Activated effector memory CD4-positive, alpha-beta T cell treated with anti-CD3 and anti-CD28 coated beads, Interleukin-2, amount 50 U/mL, for 16 hours (primary cell): ENCODE results near the gene KIAA0513.
"Not testable (repeated sequence)": the region's sequence is repeated elsewhere in the genome, so short reads cannot be mapped to it uniquely, and the experiment has no call there.

Source experiments
- DNase-seq: peaks from one replicate; pipeline ENCODE4 v3.0.0-alpha.2; 2020

Gene KIAA0513

DNA sequence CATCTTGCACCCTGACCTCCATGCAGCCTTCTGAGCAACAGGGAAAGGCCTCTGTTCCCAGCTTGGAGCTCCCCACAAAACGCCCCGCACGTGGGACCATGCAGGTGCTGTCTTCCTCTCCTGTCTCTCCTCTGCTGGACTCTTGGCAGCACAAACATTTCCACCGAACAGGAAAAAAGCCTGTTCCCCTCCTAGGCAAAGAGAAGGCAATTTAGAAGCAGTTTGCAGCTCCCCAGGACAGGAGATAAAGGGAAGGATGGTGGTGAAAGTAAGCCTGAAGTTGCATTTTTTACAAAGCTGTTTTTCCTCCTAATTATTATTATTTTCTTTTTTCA lies 92.4 kb downstream of the KIAA0513 start:
- no peak for DNase-seq

GRCh38 chr16:85123441-85123840 lies 95.8 kb downstream of the KIAA0513 start:
- DNase-seq = not testable (repeated sequence)

DNA sequence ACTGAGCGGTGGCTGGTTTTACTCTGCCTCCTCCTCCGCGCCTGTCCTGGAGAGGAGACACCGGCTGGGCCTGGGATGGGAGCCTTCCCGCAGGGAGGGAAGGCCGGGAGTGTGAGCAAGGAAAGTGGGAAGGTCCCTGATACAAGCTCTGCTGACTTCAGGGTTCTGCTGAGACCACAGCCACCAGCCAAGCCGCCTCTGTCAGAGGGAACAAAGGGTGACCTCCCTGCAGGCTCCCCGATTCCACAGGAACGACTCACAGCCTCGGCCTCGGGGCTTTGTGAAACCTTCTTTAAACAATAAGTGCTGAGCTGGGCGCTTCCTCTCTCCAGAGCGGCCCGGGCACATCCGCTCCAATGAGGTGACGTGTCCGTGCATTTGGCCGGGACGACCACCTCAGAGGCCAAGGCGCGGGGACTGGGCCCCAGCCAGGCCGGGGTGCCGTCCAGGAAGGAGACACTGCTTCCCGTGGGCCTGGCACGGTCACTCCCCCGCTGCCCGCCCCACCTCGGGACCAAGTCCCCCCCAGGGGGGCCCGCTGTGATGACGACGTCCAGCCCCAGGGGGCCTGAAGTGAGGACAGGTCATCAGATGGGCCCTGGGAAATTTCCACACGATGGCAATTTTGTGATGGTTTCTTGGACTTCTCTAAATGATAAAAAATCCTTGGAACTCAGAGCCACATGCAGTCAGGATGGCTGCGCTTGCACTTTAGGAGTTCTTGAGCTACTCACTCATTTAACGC lies 96.5 kb downstream of the KIAA0513 start:
- no peak for DNase-seq

- no peak for DNase-seq
Observed at GRCh38 chr16:85124636-85125346, 97.2 kb downstream of the KIAA0513 start.

DNA sequence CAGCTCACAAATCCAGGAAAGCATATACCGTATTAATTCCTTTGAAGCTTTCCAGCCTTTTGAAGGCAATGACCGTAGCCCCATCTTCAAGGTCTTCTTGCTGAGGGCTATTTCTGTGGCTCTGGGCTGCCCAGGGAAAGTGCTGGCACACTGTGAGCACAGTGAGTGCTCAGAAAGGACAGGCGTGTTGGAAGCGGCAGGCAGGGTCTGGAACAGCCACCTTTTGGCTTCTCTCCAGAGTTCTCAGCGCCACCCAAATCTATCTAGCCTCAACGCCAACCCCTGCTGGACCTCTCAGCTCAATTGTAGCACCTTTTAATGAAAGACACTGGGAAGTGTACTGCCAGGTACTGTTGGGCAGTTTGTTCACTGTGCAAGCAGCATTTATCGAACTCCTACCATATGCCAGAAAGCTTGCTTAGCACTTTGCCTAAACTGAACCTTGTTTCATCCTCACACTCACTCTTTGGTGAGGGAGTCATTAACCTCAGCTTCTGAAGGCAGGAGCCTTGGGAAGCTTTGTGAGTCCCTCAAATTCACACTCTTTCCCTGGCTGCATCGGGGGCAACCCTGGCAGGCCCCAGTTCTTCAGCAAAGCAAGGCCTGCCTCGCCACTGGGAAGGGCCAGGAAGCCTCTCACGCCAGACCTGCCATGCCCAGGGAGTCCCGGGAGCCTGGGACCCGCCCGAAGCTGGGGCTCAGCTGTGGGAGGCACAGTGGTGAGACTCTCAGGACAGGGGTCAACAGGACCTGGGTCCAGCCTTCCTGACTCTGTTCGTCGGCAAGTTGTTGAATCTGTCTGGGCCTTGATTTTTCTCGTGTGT lies 98.2 kb downstream of the KIAA0513 start:
- no peak for DNase-seq

DNA sequence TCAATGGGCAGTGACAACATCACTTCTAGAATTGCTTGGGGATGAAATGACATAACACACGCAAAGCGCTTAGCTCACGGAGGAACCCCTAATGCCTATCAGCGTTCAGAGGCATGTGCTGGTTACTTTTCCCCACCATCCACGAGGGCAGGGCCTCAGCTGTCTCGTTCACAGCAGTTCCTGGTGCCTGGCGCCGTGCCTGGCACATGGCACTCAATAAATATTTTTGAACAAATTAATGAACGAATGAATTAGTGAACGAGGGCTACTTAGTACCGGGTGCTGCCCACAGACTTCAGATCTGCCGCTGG lies 98.8 kb downstream of the KIAA0513 start:
- DNase-seq = no peak

- DNase-seq = no peak
Observed at GRCh38 chr16:85126705-85127378, 99.2 kb downstream of the KIAA0513 start.

DNA sequence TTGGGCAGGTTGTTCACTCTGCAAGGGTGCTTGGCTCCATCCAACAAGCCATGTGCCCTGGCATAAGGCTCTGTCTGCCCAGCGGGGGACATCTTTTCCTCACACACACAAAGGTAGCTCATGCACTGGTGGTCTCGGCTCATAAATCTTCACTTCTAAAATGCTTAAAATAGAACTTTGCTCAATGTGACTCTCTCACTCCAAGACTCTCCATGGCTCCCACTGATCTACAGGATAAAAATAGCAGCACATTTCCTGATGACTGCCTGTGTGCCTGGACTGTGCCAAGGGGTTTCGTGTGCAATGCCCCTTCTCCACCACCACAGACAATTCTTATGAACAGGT lies 99.8 kb downstream of the KIAA0513 start:
- DNase-seq = no peak

DNA sequence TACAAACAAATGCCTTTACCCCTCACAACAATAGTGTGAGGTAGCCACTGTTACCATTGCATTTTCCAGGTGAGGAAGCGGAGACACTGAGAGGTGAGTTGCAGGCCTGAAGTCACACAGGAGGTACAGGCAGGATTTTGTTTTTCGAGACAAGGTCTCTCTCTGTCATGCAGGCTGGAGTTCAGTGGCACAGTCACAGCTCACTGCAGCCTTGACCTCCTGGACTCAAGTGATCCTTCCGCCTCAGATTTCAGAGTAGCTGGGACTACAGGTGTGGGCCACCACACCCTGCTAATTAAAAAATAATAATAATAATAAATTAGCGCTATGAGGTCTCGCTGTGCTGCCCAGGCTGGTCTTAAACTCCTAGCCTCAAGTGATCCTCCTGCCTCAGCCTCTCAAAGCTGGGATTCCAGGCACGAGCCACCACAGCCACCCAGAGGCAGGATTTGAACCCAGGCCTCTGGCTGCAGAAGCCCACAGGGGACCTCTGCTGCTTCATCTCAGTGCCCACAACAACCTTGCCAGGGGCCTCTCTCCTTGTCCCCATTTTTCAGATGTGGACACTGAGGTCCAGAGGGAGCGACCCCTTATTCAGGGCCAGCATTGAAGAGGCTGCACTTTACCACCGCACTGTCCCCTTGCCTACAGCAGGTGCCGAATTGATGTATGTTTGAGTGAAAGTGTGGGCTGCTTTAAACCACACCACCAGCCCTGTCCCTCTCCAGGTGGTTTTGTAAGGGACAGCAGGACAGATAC lies 100.7 kb downstream of the KIAA0513 start:
- DNase-seq = no peak

DNA sequence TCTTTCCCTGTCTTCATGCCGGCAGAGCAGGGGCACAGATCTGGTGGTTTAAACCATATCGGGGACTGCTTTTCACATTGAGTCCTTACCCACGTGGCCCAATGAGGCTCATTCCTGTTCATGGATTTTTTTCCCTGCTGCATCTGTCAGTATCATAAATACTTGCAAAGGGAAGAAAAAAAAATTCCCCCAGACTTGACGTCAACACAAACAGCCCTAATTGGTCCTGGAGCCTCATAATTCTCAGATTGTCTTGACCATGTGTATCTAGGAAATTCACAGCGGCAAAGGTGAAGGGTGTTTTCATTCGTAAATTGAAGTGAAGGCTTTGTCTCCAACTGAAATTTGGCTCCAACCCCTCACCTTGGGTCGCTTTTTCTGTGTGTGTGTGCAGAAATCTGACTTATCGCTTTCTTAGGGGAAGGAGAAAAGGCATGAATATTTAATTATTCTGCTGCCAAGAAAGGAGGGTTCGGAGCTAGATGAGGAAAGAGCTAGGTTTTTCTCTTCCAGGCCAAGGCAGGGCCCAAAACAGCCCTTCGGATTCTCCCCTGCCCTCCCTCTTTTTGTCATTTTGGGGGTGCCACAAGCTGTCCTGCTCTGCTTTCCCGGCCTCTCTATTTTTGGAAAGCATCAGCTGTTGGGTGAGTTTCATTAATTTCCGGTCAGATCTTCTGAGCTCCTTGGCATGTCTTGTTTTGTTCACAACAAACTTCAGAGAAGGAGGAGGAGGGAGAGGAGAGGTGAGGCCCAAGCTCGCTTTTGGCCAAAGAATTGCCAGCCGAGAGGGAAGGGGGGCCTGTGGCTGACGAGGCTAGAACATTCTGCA lies 102.5 kb downstream of the KIAA0513 start:
- DNase-seq = no peak

DNA sequence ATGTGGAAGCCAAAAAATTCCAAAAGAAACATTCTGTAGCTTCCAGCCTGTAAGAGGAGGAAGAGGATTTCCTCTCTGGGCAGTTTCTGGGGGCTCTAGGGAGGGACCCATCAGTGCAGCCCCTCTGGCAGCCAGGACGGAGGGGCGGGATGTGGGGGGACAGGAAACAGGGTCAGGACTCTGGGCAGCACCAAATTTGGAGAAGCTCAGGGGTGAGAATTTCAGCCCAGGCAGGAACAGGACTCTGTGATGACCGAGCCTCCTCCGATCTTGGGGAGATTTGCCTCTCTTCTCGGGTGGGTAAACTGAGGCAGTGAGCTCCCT lies 103.1 kb downstream of the KIAA0513 start:
- DNase-seq = no peak

DNA sequence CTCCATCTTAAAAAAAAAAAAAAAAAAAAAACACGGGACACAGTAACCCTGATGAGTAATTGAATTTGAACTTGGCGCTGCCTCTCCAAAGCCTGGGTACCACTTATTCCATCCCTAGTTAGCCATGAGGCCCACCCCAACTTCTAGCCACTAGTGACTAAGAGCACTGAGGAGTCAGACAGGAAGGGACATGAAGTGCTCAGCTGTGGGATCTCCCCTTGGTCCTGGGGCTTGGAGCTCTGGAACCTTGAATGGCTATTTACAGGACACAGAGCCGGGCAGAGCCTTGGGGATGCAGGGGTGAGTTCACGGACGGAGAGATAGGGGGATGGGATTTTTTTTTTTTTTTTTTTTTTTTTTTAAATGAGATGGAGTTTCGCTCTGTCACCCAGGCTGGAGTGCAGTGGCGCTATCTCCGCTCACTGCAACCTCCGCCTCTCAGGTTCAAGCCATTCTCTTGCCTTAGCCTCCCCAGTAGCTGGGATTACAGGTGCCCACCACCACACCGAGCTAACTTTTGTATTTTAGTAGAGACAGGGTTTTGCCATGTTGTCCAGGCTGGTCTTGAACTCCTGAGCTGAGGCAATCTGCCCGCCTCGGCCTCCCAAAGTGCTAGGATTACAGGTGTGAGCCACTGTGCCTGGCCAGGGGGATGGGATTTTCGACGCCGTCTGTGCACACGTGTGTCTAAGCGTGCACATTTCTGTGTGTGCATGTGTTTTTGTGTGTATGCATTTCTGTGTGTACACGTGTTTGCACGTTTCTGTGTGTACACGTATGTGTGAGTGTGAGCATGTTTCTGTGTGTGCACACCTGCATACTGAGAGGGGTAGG lies 105.1 kb downstream of the KIAA0513 start:
- DNase-seq = no peak

- no peak for DNase-seq
Observed at GRCh38 chr16:85133290-85133599, 105.7 kb downstream of the KIAA0513 start.

GRCh38 chr16:85134076-85134788 lies 106.6 kb downstream of the KIAA0513 start:
- no peak for DNase-seq

- no peak for DNase-seq
Observed at GRCh38 chr16:85134789-85135142, 107.2 kb downstream of the KIAA0513 start.

- DNase-seq = no peak
Observed at GRCh38 chr16:85136213-85136701, 108.7 kb downstream of the KIAA0513 start.

DNA sequence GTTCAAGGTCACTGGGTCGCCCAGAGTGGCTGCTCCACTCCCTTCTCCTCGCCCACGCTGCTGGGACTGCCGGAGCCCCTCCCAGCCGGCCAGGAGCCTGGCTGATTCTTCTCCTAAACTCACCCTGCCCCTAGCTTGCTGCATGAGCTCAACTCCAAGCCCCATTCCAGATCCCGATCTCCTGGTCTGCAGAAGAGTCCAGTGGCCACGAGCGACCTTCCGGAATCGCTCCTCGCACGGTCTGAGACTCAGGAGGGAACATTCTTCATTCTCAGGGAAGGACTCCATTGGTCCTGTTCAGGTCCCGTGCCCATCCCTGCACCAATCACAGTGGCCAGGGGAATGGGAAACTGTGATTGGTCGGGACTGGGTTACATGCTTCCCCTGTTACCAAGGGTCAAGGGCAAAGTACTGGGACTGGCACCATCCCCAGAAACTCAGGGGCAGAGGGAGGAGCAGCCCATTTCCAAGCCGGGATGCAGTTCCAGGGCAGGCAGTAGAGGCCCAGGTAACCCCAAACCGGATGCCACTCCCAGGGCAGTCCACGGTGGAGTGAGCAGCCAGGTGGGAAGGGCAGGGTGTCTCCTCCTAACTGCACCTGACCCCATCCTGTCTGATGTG lies 109.2 kb downstream of the KIAA0513 start:
- no peak for DNase-seq

- DNase-seq = no peak
Observed at GRCh38 chr16:85137323-85138072, 109.9 kb downstream of the KIAA0513 start.
